K562 (cell line): Measurements from ENCODE around the gene USH2A. TPM values are rescaled to one million over a fixed set of nuclear protein-coding genes. Genes with fewer than 3 reads are reported as not detected.
A peak's percentile ranks its signal among the peaks of the same experiment; 100 is the strongest.

Source experiments
- ATAC-seq: fragments of 200-7000 bp; cut with Tn5 transposase; 3 replicates; pipeline ENCODE4 v1.9.1; 2020; ENCODE audit warnings: moderate library complexity
- BruUV-seq: library from RNA; stranded (reverse); fragments of 400-500 nt; replicated peaks from 2 replicates; lab custom pipeline; 2021; lab: Mats Ljungman, UMichigan
- CTCF ChIA-PET: fragments of 300-600 bp; formaldehyde crosslinking; extraction: SDS; loops from one replicate; lab custom pipeline; 2021; ENCODE audit warnings: low intra/inter-chr PET ratio; lab: Yijun Ruan, JAX
- POLR2A ChIA-PET: fragments of 300-600, 350-650 bp; sonication (Branson Sonifier 250); formaldehyde crosslinking; extraction: SDS; loops from one replicate; lab custom pipeline; 2021; ENCODE audit warnings: antibody characterized with exemption, inconsistent platforms; lab: Yijun Ruan, JAX
- DNase-seq, 4 experiments: peaks; one replicate each; pipeline versions ENCODE4 v3.0.0 to v3.0.0-alpha.2; 2011 to 2018; ENCODE audit warnings: low spot score in 3 of 4, mixed read lengths in 3 of 4; ENCODE audit errors: extremely low read depth in 1 of 4
- FAIRE-seq: peaks from 2 replicates; lab custom pipeline; 2011; peaks lifted over from hg19 to GRCh38; lab: Jason Lieb, UNC
- H2AFZ ChIP-seq: 2 replicates; pipeline ENCODE4 v1.6.0; 2011; ENCODE audit warnings: low read depth, low read length, control low read depth, inconsistent platforms
- H3K27ac ChIP-seq: fragments of 200-600 bp; 3 replicates; pipeline ENCODE4 v1.8.0; 2011; ENCODE audit warnings: low read depth, mild to moderate bottlenecking, control low read depth, inconsistent platforms, low read length, moderate library complexity, mixed read lengths; ENCODE audit errors: extremely low read depth
- H3K27me3 ChIP-seq, 2 experiments: fragments of 300-600 bp in 1 of 2; 2 replicates in 1 of 2; 3 replicates in 1 of 2; pipeline versions ENCODE4 v1.6.0 to v1.8.0; 2011; ENCODE audit warnings: inconsistent platforms in 2 of 2, low read length in 2 of 2, mild to moderate bottlenecking in 1 of 2, mixed read lengths in 1 of 2, moderate library complexity in 1 of 2; ENCODE audit not compliant: control insufficient read depth in 2 of 2, insufficient read depth in 2 of 2
- H3K36me3 ChIP-seq: fragments of 300-600 bp; 3 replicates; pipeline ENCODE4 v1.8.0; 2011; ENCODE audit warnings: mild to moderate bottlenecking, low read length, inconsistent platforms; ENCODE audit not compliant: control insufficient read depth, insufficient read depth
- H3K4me1 ChIP-seq, 2 experiments: fragments of 200-600 bp in 1 of 2; replicated peaks in 1 of 2; 2 replicates in 1 of 2; 3 replicates in 1 of 2; pipeline versions ENCODE4 v1.5.1 to v1.8.0; 2011; ENCODE audit warnings: inconsistent platforms in 2 of 2, low read length in 2 of 2, mild to moderate bottlenecking in 1 of 2, mixed read lengths in 1 of 2, moderate library complexity in 1 of 2; ENCODE audit not compliant: control insufficient read depth in 2 of 2, insufficient read depth in 2 of 2
- H3K4me2 ChIP-seq: 2 replicates; pipeline ENCODE4 v1.6.1; 2011; ENCODE audit warnings: low read length, control low read depth, inconsistent platforms, mixed read lengths; ENCODE audit not compliant: insufficient read depth
- H3K4me3 ChIP-seq: fragments of 200-600 bp; sonication (generic), shearing (Covaris generic); 2 replicates; pipeline ENCODE4 v1.5.1; 2016; ENCODE audit warnings: control low read depth, inconsistent platforms
- H3K79me2 ChIP-seq: fragments of 200-600 bp; 3 replicates; pipeline ENCODE4 v1.8.0; 2011; ENCODE audit warnings: low read length, inconsistent platforms; ENCODE audit not compliant: control insufficient read depth, insufficient read depth
- H3K9ac ChIP-seq, 2 experiments: 2 replicates each; pipeline versions ENCODE4 v1.6.0 to v1.6.1; 2011; ENCODE audit warnings: low read depth in 2 of 2, low read length in 2 of 2, control low read depth in 1 of 2, inconsistent platforms in 1 of 2, mild to moderate bottlenecking in 1 of 2, mixed read lengths in 1 of 2; ENCODE audit not compliant: insufficient read depth in 1 of 2
- H3K9me1 ChIP-seq: one replicate; pipeline ENCODE4 v1.6.0; 2011; ENCODE audit warnings: inconsistent platforms, mild to moderate bottlenecking, low read length, moderate library complexity; ENCODE audit not compliant: control insufficient read depth, insufficient read depth
- H3K9me3 ChIP-seq: replicated peaks from 2 replicates; pipeline ENCODE4 v1.5.1; 2011; ENCODE audit warnings: low read depth, low read length, inconsistent platforms; ENCODE audit not compliant: control insufficient read depth, insufficient read depth
- H4K20me1 ChIP-seq: replicated peaks from 2 replicates; pipeline ENCODE4 v1.6.1; 2011; ENCODE audit warnings: low read length, inconsistent platforms, mixed read lengths; ENCODE audit not compliant: control insufficient read depth, insufficient read depth
- DMBX1 ChIP-seq: fragments of 250-450 bp; sonication (Bioruptor Pico); IDR thresholded peaks from 2 replicates; pipeline ENCODE4 v1.8.0; 2022; ENCODE audit warnings: inconsistent platforms, mild to moderate bottlenecking, moderate library complexity, borderline replicate concordance
- HNRNPLL ChIP-seq: fragments of 200-400 bp; formaldehyde crosslinking; IDR thresholded peaks from 2 replicates; pipeline ENCODE4 v1.6.1; 2017; ENCODE audit warnings: low read length, low read depth, mild to moderate bottlenecking; ENCODE audit not compliant: poor library complexity, severe bottlenecking
- NFE2 ChIP-seq: IDR thresholded peaks from 2 replicates; pipeline ENCODE4 v1.6.1; 2014; ENCODE audit warnings: antibody characterized with exemption, low read depth
- TAL1 ChIP-seq: fragments of 450-650 bp; IDR thresholded peaks from 2 replicates; pipeline ENCODE4 v1.6.1; 2016; ENCODE audit warnings: mild to moderate bottlenecking
- TARDBP ChIP-seq: fragments of 450-650 bp; IDR thresholded peaks from 2 replicates; pipeline ENCODE4 v1.6.1; 2016
- TFAM ChIP-seq: fragments of 250-450 bp; sonication (Bioruptor Pico); conservative IDR thresholded peaks from 2 replicates; pipeline ENCODE4 v1.5.0; 2021; ENCODE audit warnings: mild to moderate bottlenecking, moderate library complexity
- ZC3H11A ChIP-seq: IDR thresholded peaks from 2 replicates; pipeline ENCODE4 v1.6.1; 2012; ENCODE audit warnings: low read depth, low read length, improper control_type of control experiment
- ZNF316 ChIP-seq: fragments of 450-650 bp; IDR thresholded peaks from 2 replicates; pipeline ENCODE4 v1.6.1; 2016
- ZNF324 ChIP-seq: fragments of 250-450 bp; sonication (Bioruptor Pico); IDR thresholded peaks from 2 replicates; pipeline ENCODE4 v1.4.0; 2020; ENCODE audit warnings: mild to moderate bottlenecking
- WGBS: fragments of 100-300 bp; shearing (Covaris generic); methylation state at CpG from one replicate; pipeline ENCODE4 v1.1.6; 2016; ENCODE audit warnings: low coverage, mixed read lengths; ENCODE audit not compliant: insufficient coverage; ENCODE audit errors: missing lambda C conversion rate; 5-methylcytosine and 5-hydroxymethylcytosine counted together
- in situ Hi-C: fragments of 300-500 bp; cut with MboI; formaldehyde crosslinking; loops from 4 replicates; pipeline ENCODE4 v1.15.0; 2018; ENCODE audit warnings: inconsistent platforms, mixed read lengths
- intact Hi-C: fragments of 100-400 bp; cut with micrococcal nuclease; formaldehyde crosslinking; loops from 2 replicates; pipeline ENCODE4 v1.14.2; 2022
- polyA plus RNA-seq, 8 experiments: library from polyadenylated mRNA; depleted of rRNA in 4 of 8; stranded (reverse) in 5 of 8; unstranded in 3 of 8; fragments of >200 nt; fragmentation: Nextera tagmentation in 2 of 8; fragmentation: Illumina TruSeq in 1 of 8; extraction: Ambion mirVana in 2 of 8; extraction: Trizol in 1 of 8; gene quantifications; 2 replicates each; pipeline versions ENCODE4 v1.2.1 to v1.2.3, GENCODE V29; 2011 to 2014; ENCODE audit warnings: inconsistent platforms in 1 of 8, missing spikeins in 1 of 8
- total RNA-seq, 7 experiments: library from RNA; depleted of rRNA in 6 of 7; stranded (reverse); fragments of >200 nt in 6 of 7; fragmentation: Illumina TruSeq in 2 of 7; extraction: Trizol in 2 of 7; gene quantifications; 2 replicates each; pipeline versions ENCODE4 v1.2.1 to v1.2.3, GENCODE V29; 2011 to 2021; ENCODE audit warnings: low replicate concordance in 1 of 7
- TF ChIP-seq, protein P1 (sequence below): fragments of 250-450 bp; sonication (Bioruptor Pico); IDR thresholded peaks from 2 replicates; pipeline ENCODE4 v1.8.0; 2021; ENCODE audit warnings: moderate library complexity, mild to moderate bottlenecking, inconsistent platforms
- TF ChIP-seq, protein P2 (sequence below): sonication (generic); formaldehyde crosslinking; IDR thresholded peaks from 2 replicates; pipeline ENCODE4 v1.8.1; 2023; ENCODE audit warnings: mild to moderate bottlenecking, missing genetic modification reagents, moderate library complexity
- TF ChIP-seq, protein P3 (sequence below), 2 experiments: IDR thresholded peaks; 2 replicates each; pipeline ENCODE4 v1.6.1; 2011; ENCODE audit warnings: borderline replicate concordance in 1 of 2, control low read depth in 1 of 2, low read depth in 1 of 2, low read length in 1 of 2, mild to moderate bottlenecking in 1 of 2, mixed read lengths in 1 of 2, moderate library complexity in 1 of 2; ENCODE audit not compliant: insufficient read depth in 1 of 2, insufficient read length in 1 of 2, poor library complexity in 1 of 2, severe bottlenecking in 1 of 2; ENCODE audit errors: extremely low read depth in 1 of 2
- TF ChIP-seq, protein P4 (sequence below), 3 experiments: fragments of 200-800 bp in 1 of 3; fragments of 250-450 bp in 1 of 3; fragments of 450-650 bp in 1 of 3; sonication (Bioruptor Pico) in 1 of 3; sonication (Bioruptor generic) in 1 of 3; formaldehyde crosslinking in 1 of 3; IDR thresholded peaks; 2 replicates each; pipeline versions ENCODE4 v1.6.1 to v1.8.0; 2016 to 2022; ENCODE audit warnings: mild to moderate bottlenecking in 2 of 3, missing genetic modification characterization in 2 of 3, missing compliant biosample characterization in 1 of 3, moderate library complexity in 1 of 3

USH2A gene
- total and polyA plus RNA-seq, 9 of the 15 experiments (the other 6 are each of a cell fraction or from before 2014, with no cell fraction given) = under 0.01 TPM; not detected in 7

DNA sequence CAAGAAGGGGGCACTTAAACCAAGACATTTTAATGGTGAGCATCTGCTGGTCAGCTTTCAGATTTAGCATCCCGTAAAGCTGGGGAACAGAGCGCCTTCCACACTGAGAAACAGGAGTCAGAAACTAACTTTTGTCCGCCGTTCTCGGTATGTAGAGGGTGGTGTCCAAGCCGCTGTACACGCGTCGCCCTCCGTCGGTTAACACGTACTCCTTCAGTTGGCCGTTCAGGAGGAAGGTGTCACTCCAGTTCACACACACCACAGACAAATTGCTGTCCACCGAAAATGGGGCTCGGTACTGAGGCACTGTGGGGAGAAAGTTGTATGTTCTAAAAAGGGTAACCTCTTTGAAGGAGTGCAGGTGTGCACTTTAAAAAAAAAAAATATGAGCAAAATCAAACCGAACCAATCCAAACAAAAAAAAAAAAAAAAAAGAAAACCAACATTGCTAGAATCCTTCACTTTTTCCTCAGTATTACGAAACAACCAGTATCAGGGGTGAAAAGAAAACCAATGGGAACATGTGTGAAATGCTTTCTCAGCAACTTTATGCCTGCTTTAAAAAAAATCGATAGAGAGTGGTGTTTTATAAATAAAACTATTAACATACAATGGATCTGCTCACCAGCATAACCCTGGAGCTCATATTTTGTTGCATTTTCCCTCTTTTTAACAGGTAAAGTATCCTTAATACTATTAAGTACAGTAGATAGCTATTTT is 782.7 kb downstream of the USH2A start:
- whole genome bisulfite sequencing = under 1% methylated on average over 18 of the region's 18 CpGs
- Histone ChIP-seq H3K27me3 (peaks cover 2 to 8% of the 10 kb centered on the region in 2 experiments; a peak in 2 of 5 replicates), H2AFZ (peak overlapping the region; percentile 16), H3K36me3 (no peaks in the 10 kb centered on the region), H3K9ac (peak overlapping the region in 1 of 2 experiments; percentile 42; a peak in 1 of 4 replicates), H3K4me1 (peaks cover 0 to 2% of the 10 kb centered on the region in 2 experiments; a peak in 1 of 5 replicates), H3K9me3 (no peaks in the 10 kb centered on the region), H4K20me1 (no peaks in the 10 kb centered on the region), H3K4me2 (peak overlapping the region; percentile 44; the same call in 1 of the 2 replicates), H3K4me3 (no peak overlapping the region), H3K27ac (no peak overlapping the region), H3K79me2 (no peaks in the 10 kb centered on the region), H3K9me1 (no peaks in the 10 kb centered on the region)
- no TSS peak for BruUV-seq
- peak; percentile 84 for ATAC-seq
- peak in 2 of 4 experiments; percentile 35 to 52 for DNase-seq
- POLR2A ChIA-PET = no interaction called here
- in situ Hi-C loops (no loop called here), intact Hi-C loops (no loop called here)
- FAIRE-seq = peak; percentile 35
- CTCF ChIA-PET = no interaction called here
- no peak for TF ChIP-seq TFAM (CRISPR knock-in tag)
- TF ChIP-seq DMBX1 (CRISPR knock-in tag) = no peak
- peak; percentile 73 for TF ChIP-seq ZNF316
- peak; percentile 41 for TF ChIP-seq HNRNPLL
- no peak for TF ChIP-seq TAL1
- TF ChIP-seq, protein P1, sequence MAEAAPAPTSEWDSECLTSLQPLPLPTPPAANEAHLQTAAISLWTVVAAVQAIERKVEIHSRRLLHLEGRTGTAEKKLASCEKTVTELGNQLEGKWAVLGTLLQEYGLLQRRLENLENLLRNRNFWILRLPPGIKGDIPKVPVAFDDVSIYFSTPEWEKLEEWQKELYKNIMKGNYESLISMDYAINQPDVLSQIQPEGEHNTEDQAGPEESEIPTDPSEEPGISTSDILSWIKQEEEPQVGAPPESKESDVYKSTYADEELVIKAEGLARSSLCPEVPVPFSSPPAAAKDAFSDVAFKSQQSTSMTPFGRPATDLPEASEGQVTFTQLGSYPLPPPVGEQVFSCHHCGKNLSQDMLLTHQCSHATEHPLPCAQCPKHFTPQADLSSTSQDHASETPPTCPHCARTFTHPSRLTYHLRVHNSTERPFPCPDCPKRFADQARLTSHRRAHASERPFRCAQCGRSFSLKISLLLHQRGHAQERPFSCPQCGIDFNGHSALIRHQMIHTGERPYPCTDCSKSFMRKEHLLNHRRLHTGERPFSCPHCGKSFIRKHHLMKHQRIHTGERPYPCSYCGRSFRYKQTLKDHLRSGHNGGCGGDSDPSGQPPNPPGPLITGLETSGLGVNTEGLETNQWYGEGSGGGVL (CRISPR knock-in tag) = no peak
- TF ChIP-seq ZNF324 (CRISPR knock-in tag) = no peak
- TF ChIP-seq ZC3H11A = no peak
- TF ChIP-seq, protein P2, sequence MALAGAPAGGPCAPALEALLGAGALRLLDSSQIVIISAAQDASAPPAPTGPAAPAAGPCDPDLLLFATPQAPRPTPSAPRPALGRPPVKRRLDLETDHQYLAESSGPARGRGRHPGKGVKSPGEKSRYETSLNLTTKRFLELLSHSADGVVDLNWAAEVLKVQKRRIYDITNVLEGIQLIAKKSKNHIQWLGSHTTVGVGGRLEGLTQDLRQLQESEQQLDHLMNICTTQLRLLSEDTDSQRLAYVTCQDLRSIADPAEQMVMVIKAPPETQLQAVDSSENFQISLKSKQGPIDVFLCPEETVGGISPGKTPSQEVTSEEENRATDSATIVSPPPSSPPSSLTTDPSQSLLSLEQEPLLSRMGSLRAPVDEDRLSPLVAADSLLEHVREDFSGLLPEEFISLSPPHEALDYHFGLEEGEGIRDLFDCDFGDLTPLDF = no peak
- TF ChIP-seq, protein P3, sequence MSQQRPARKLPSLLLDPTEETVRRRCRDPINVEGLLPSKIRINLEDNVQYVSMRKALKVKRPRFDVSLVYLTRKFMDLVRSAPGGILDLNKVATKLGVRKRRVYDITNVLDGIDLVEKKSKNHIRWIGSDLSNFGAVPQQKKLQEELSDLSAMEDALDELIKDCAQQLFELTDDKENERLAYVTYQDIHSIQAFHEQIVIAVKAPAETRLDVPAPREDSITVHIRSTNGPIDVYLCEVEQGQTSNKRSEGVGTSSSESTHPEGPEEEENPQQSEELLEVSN (IDR thresholded peaks at IDR 0.05; ENCODE audit: borderline replicate concordance in 1 of 2, extremely low read depth in 1 of 2, insufficient read depth in 1 of 2, insufficient read length in 1 of 2, low read depth in 1 of 2, low read length in 1 of 2, poor library complexity in 1 of 2, severe bottlenecking in 1 of 2) = peak in 1 of 2 experiments; percentile 14
- no peak for TF ChIP-seq TARDBP
- TF ChIP-seq NFE2 = no peak
- TF ChIP-seq, protein P4, sequence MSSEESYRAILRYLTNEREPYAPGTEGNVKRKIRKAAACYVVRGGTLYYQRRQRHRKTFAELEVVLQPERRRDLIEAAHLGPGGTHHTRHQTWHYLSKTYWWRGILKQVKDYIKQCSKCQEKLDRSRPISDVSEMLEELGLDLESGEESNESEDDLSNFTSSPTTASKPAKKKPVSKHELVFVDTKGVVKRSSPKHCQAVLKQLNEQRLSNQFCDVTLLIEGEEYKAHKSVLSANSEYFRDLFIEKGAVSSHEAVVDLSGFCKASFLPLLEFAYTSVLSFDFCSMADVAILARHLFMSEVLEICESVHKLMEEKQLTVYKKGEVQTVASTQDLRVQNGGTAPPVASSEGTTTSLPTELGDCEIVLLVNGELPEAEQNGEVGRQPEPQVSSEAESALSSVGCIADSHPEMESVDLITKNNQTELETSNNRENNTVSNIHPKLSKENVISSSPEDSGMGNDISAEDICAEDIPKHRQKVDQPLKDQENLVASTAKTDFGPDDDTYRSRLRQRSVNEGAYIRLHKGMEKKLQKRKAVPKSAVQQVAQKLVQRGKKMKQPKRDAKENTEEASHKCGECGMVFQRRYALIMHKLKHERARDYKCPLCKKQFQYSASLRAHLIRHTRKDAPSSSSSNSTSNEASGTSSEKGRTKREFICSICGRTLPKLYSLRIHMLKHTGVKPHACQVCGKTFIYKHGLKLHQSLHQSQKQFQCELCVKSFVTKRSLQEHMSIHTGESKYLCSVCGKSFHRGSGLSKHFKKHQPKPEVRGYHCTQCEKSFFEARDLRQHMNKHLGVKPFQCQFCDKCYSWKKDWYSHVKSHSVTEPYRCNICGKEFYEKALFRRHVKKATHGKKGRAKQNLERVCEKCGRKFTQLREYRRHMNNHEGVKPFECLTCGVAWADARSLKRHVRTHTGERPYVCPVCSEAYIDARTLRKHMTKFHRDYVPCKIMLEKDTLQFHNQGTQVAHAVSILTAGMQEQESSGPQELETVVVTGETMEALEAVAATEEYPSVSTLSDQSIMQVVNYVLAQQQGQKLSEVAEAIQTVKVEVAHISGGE (CRISPR knock-in tag; IDR thresholded peaks at IDR 0.05) = no peak
